ENCODE results near the gene YEATS2. TPM values are rescaled to one million over a fixed set of nuclear protein-coding genes. Genes with fewer than 3 reads are reported as not detected.
"Not testable (repeated sequence)": the region's sequence is repeated elsewhere in the genome, so short reads cannot be mapped to it uniquely, and the experiment has no call there.

Gene YEATS2
- total and polyA plus RNA-seq, 3 experiments from 2014 or later: 5.7 to 31.6 (median 30.5) TPM

- H3K4me1 ChIP-seq (ENCODE audit: insufficient read depth, low read length); H3K4me3 ChIP-seq (ENCODE audit: low read length); H3K27me3 ChIP-seq (ENCODE audit: insufficient read depth, low read length, poor library complexity, severe bottlenecking); H3K27ac ChIP-seq (ENCODE audit: low read depth, low read length); H3K4me1 Mint-ChIP-seq; H3K9me3 Mint-ChIP-seq; H3K9me3 ChIP-seq (ENCODE audit: low read length); H3K27me3 Mint-ChIP-seq; POLR2A ChIA-PET; H3K36me3 ChIP-seq (ENCODE audit: insufficient read depth, low read length); DNase-seq; CTCF ChIA-PET; H3K4me3 Mint-ChIP-seq: not testable (repeated sequence)
- peak overlapping the region in 1 of 8 donors; percentile 25 for H3K27ac Mint-ChIP-seq
- peaks cover 16 to 52% (median 25%) of the 10 kb centered on the region in 3 donors for H3K36me3 Mint-ChIP-seq
Measured at GRCh38 chr3:183740154-183740553, 42.6 kb downstream of the YEATS2 start.

DNA sequence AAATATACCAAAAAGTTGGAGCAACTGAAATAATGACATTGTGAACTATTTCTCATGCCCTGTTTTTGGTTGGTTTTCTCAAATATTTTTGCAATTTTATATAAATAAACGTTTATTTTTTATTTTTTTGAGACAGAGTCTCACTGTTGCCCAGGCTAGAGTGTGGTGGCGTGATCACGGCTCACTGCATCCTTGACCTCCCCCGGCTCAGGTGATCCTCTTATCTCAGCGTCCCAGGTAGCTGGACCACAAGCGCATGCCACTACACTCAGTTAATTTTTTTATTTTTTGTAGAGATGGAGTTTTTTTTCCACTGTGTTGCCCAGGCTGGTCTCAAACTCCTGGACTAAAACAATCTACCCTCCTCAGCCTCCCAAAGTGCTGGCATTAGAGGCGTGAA, 45.6 kb downstream of the YEATS2 start:
- no peak overlapping the region for H3K4me3 Mint-ChIP-seq
- H3K27me3 Mint-ChIP-seq: no peaks in the 10 kb centered on the region
- CTCF ChIA-PET: interaction anchor here (1.1 kb wide), 1 partner anchor 81 kb away, joined by 3 read pairs; no protein-coding TSS in a partner anchor

DNA sequence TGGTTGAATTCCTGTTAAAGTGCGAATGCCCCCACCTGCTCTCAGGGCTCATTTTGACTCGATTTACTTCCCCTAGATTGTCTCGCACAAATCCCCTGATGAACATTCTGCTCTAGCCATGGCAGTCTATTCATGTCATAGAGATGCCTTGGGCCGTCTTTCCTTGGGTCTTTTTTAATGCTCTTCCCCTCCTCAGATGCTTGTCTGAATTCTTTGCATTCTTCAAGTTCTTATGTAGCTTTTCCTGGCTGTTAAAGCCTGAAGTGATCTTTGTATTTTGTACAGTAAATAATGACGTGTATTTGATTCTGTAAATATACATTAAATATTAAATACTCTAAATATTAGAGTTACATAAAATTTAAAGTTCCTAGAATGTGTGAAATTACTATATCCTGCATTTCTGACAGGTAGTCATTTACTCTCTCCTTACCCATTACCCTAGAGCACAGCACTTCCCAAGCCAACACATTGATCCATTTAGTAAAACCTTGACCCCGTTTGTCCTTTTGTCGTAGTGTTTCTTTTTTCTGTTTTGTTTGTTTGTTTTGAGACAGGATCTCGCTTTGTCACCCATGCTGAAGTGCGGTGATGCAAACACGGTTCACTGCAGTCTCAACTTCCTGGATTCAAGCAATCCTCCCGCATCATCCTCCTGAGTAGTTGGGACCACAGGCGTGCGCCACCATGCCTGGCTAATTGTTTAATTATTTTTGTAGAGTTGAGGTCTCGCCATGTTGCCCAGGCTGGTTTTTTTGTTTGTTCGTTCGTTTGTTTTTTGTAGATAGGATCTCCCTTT, 47.9 kb downstream of the YEATS2 start:
- H3K4me1 Mint-ChIP-seq: peaks cover 0 to 5% (median 0%) of the 10 kb centered on the region in 3 donors
- CTCF ChIA-PET: no interaction called here
- POLR2A ChIA-PET: no interaction called here
- H3K27me3 Mint-ChIP-seq: no peaks in the 10 kb centered on the region
- Histone ChIP-seq H3K27me3 (ENCODE audit: insufficient read depth, low read length, poor library complexity, severe bottlenecking) (no peaks in the 10 kb centered on the region), H3K4me1 (ENCODE audit: insufficient read depth, low read length) (no peaks in the 10 kb centered on the region), H3K4me3 (ENCODE audit: low read length) (no peak overlapping the region), H3K9me3 (ENCODE audit: low read length) (no peaks in the 10 kb centered on the region), H3K27ac (ENCODE audit: low read depth, low read length) (no peak overlapping the region), H3K36me3 (ENCODE audit: insufficient read depth, low read length) (no peaks in the 10 kb centered on the region)
- H3K36me3 Mint-ChIP-seq: peaks cover 4 to 57% (median 13%) of the 10 kb centered on the region in 3 donors
- no peak for DNase-seq
- peak overlapping the region in 2 of 8 donors; percentile 64 to 89 for H3K27ac Mint-ChIP-seq
- H3K4me3 Mint-ChIP-seq: no peak overlapping the region
- H3K9me3 Mint-ChIP-seq: no peaks in the 10 kb centered on the region

More for the DNA sequence above, 45.6 kb downstream of the YEATS2 start:
- Histone ChIP-seq H3K4me3 (ENCODE audit: low read length) (no peak overlapping the region), H3K9me3 (ENCODE audit: low read length) (no peaks in the 10 kb centered on the region), H3K27ac (ENCODE audit: low read depth, low read length) (no peak overlapping the region), H3K36me3 (ENCODE audit: insufficient read depth, low read length) (no peaks in the 10 kb centered on the region), H3K4me1 (ENCODE audit: insufficient read depth, low read length) (no peaks in the 10 kb centered on the region), H3K27me3 (ENCODE audit: insufficient read depth, low read length, poor library complexity, severe bottlenecking) (no peaks in the 10 kb centered on the region)
- H3K9me3 Mint-ChIP-seq: no peaks in the 10 kb centered on the region
- peaks cover 0 to 5% (median 0%) of the 10 kb centered on the region in 3 donors for H3K4me1 Mint-ChIP-seq
- POLR2A ChIA-PET: no interaction called here
- no peak for DNase-seq
- H3K36me3 Mint-ChIP-seq: peaks cover 4 to 48% (median 13%) of the 10 kb centered on the region in 3 donors
- H3K27ac Mint-ChIP-seq: no peak overlapping the region

DNA sequence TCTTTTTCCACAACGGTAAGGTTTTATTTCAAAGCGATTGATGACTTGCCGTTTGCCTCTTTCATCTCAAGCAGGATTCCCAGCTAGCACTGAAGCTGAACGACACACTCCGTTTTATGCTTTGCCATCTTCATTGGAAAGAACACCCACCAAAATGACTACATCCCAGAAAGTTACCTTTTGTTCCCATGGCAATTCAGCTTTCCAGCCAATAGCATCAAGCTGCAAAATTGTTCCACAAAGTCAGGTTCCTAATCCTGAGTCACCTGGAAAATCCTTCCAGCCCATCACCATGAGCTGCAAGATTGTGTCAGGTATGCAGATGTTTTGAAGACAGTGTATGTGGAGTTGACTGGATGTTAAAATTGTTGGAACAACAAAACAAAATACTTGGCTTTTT, 56.5 kb downstream of the YEATS2 start:
- no peaks in the 10 kb centered on the region for H3K4me1 Mint-ChIP-seq
- CTCF ChIA-PET: interaction anchor here (0.7 kb wide), 1 partner anchor 12 kb away, joined by 3 read pairs; no protein-coding TSS in a partner anchor
- Histone ChIP-seq H3K4me1 (ENCODE audit: insufficient read depth, low read length) (no peaks in the 10 kb centered on the region), H3K27me3 (ENCODE audit: insufficient read depth, low read length, poor library complexity, severe bottlenecking) (no peaks in the 10 kb centered on the region), H3K27ac (ENCODE audit: low read depth, low read length) (no peak overlapping the region), H3K9me3 (ENCODE audit: low read length) (no peaks in the 10 kb centered on the region), H3K36me3 (ENCODE audit: insufficient read depth, low read length) (peaks cover 14% of the 10 kb centered on the region), H3K4me3 (ENCODE audit: low read length) (no peak overlapping the region)
- POLR2A ChIA-PET: no interaction called here
- no peak overlapping the region for H3K27ac Mint-ChIP-seq
- no peaks in the 10 kb centered on the region for H3K27me3 Mint-ChIP-seq
- no peaks in the 10 kb centered on the region for H3K9me3 Mint-ChIP-seq
- H3K4me3 Mint-ChIP-seq: no peak overlapping the region
- peaks cover 0 to 75% (median 28%) of the 10 kb centered on the region in 3 donors for H3K36me3 Mint-ChIP-seq
- DNase-seq: no peak

DNA sequence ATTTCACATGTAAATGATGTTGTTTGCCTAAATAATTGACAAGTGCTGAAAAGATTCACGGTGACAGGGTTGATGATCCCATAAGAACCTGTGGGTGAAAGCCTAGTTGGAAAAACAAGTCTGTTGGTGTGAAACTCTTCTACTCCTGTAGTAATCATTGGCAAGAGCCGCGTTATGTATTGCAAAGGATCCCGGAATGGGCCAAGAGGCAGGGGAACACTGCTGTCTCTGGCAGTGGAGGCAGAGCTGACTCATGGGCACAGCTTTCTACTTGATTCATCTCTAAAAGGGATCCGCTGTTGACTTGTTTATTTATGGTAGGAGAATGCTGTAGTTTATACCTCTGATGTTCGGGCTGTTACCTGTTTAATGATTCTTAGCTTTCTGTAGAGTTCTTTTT, 64.7 kb downstream of the YEATS2 start:
- ChIA-PET POLR2A (interaction anchor here (0.8 kb wide), 1 partner anchor 387 kb away, joined by 3 read pairs; no protein-coding TSS in a partner anchor), CTCF (interaction anchor here (1.2 kb wide), 1 partner anchor 56 kb away, joined by 4 read pairs; no protein-coding TSS in a partner anchor)
- Histone ChIP-seq H3K27ac (ENCODE audit: low read depth, low read length) (no peak overlapping the region), H3K9me3 (ENCODE audit: low read length) (no peaks in the 10 kb centered on the region), H3K27me3 (ENCODE audit: insufficient read depth, low read length, poor library complexity, severe bottlenecking) (no peaks in the 10 kb centered on the region), H3K4me3 (ENCODE audit: low read length) (no peak overlapping the region), H3K36me3 (ENCODE audit: insufficient read depth, low read length) (peaks cover 12% of the 10 kb centered on the region), H3K4me1 (ENCODE audit: insufficient read depth, low read length) (no peaks in the 10 kb centered on the region)
- Mint-ChIP-seq H3K9me3 (no peaks in the 10 kb centered on the region), H3K4me1 (peaks cover 9 to 15% (median 12%) of the 10 kb centered on the region in 3 donors), H3K4me3 (no peak overlapping the region), H3K36me3 (peaks cover 11 to 65% (median 29%) of the 10 kb centered on the region in 3 donors), H3K27ac (peak overlapping the region in 1 of 8 donors; percentile 32), H3K27me3 (no peaks in the 10 kb centered on the region)
- DNase-seq: no peak

DNA sequence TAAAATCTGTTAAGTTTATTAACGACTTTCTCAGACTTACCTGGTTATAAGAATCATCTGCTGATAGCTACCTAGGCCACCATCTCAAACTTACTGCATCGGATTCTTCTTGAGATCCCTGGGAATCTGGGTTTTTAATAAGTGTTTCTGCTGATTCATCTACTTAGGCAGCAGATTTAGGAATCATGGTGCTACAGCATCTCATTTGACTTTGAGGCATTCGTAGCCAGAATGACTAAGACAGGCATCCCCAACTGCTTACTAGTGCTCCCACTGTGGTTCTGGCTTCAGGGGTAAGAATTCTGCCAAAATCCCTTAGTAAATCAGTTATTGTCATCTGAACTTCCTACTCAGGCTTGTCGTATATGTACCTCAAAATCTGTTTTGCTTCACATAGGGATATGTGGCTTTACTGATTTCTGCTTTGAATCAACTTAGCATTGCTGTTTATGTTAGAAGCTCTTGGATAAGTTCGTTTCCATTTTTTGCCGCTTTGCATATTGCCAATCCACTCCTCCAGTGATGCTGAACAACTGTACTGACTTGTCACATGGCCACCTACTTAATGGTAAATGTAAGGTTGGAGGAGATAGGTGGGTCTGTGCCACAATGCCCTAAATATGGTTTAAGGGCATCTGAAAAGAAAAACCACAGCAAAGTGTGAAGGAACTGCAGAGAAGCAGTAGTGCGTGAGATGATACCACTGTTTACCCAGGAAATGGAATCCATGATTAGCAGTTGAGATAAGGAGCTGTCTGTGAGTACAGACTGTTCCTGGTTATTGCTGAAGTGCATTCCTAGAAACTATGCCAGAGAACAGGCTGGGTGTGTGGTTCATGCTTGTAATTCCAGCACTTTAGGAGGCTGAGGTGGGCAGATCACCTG, 67.5 kb downstream of the YEATS2 start:
- Mint-ChIP-seq H3K4me3 (no peak overlapping the region), H3K36me3 (peaks cover 11 to 57% (median 18%) of the 10 kb centered on the region in 3 donors), H3K9me3 (no peaks in the 10 kb centered on the region), H3K27ac (peak overlapping the region; percentile 3 to 86 (median 58)), H3K4me1 (peaks cover 9 to 15% (median 12%) of the 10 kb centered on the region in 3 donors), H3K27me3 (no peaks in the 10 kb centered on the region)
- Histone ChIP-seq H3K27ac (ENCODE audit: low read depth, low read length) (no peak overlapping the region), H3K27me3 (ENCODE audit: insufficient read depth, low read length, poor library complexity, severe bottlenecking) (no peaks in the 10 kb centered on the region), H3K4me3 (ENCODE audit: low read length) (no peak overlapping the region), H3K36me3 (ENCODE audit: insufficient read depth, low read length) (peaks cover 9% of the 10 kb centered on the region), H3K9me3 (ENCODE audit: low read length) (no peaks in the 10 kb centered on the region), H3K4me1 (ENCODE audit: insufficient read depth, low read length) (no peaks in the 10 kb centered on the region)
- ChIA-PET POLR2A (no interaction called here), CTCF (interaction anchor here (3.0 kb wide), 1 partner anchor 296 kb away, joined by 24 read pairs; no protein-coding TSS in a partner anchor)
- DNase-seq: no peak

- POLR2A ChIA-PET: no interaction called here
- CTCF ChIA-PET: interaction anchor here (1.2 to 3.0 kb wide), 7 partner anchors 10 to 301 kb away, joined by 3 to 24 read pairs (median 4); partner anchors contain the start of gene PARL
- H3K4me1 Mint-ChIP-seq: peaks cover 9 to 15% (median 12%) of the 10 kb centered on the region in 3 donors
- no peak overlapping the region for H3K4me3 ChIP-seq (ENCODE audit: low read length)
- H3K36me3 Mint-ChIP-seq: peaks cover 8 to 56% (median 16%) of the 10 kb centered on the region in 3 donors
- no peaks in the 10 kb centered on the region for H3K27me3 Mint-ChIP-seq
- no peak overlapping the region for H3K4me3 Mint-ChIP-seq
- no peak overlapping the region for H3K27ac ChIP-seq (ENCODE audit: low read depth, low read length)
- no peak for DNase-seq
- H3K4me1 ChIP-seq (ENCODE audit: insufficient read depth, low read length): no peaks in the 10 kb centered on the region
- no peaks in the 10 kb centered on the region for H3K9me3 ChIP-seq (ENCODE audit: low read length)
- H3K27ac Mint-ChIP-seq: peak overlapping the region in 6 of 8 donors; percentile 2 to 90 (median 36)
- no peaks in the 10 kb centered on the region for H3K27me3 ChIP-seq (ENCODE audit: insufficient read depth, low read length, poor library complexity, severe bottlenecking)
- no peaks in the 10 kb centered on the region for H3K9me3 Mint-ChIP-seq
- H3K36me3 ChIP-seq (ENCODE audit: insufficient read depth, low read length): peaks cover 9% of the 10 kb centered on the region
Measured at GRCh38 chr3:183766107-183766506, 68.5 kb downstream of the YEATS2 start.

Data from CD8-positive, alpha-beta memory T cell (primary cell).